Ecto neural progenitor cell (in vitro differentiated cells): Measurements from ENCODE around the gene AHRR.

ENCODE experiments used
- DNase-seq: peaks from one replicate; pipeline ENCODE4 v3.0.0-alpha.2; 2018; ENCODE audit warnings: low spot score

AHRR gene

DNA sequence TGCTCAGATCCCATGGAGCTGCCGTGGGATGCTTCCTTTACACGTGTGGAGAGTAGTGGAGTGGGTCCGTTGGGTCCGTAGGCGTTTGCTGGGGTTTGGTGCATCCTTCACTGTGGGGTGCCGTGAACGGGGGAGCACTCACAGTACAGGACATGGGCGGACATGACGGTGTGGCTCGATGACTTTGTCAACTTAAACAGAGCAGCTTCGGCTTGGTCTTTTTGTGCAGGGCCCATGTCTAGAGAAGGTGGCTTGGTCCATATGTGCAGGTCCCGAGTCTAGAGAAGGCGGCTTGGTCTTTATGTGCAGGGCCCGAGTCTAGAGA lies 95.1 kb downstream of the AHRR start:
- DNase-seq, result no peak

- DNase-seq, result no peak
Observed at GRCh38 chr5:417301-418161, 96.0 kb downstream of the AHRR start.

GRCh38 chr5:418162-419121 lies 96.9 kb downstream of the AHRR start:
- DNase-seq, result no peak

GRCh38 chr5:419970-420369 lies 98.5 kb downstream of the AHRR start:
- DNase-seq, result no peak

GRCh38 chr5:420632-421286 lies 99.2 kb downstream of the AHRR start:
- no peak for DNase-seq

DNA sequence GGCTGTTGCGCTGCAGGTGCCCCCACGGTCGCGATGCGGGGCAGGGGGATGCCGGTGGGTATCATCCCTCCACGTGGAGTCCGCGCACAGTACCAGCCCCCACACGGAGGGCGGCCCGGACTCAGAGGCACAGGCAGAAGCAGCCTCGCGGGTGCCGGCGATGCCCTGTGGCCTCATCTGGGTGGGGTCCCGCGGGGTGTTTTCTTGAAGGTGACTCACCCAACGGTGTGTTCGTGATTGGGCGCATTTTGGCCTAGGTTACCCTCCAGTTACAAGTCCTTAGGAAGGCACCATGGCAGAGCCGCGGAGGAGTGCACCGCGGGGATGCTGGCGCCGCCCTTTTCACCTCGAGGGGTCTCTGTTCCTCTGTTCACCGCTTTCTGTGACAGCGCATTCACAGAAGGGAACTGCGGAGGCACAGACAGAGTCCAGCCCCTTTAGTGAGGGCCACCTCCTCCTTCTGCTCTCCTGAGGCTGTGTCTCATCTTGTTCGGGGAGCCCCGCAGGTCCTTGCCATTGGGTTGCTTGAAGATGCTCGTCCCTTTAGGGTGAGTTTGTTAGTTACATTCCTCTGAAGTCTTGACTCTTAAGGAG lies 99.9 kb downstream of the AHRR start:
- no peak for DNase-seq

- no peak for DNase-seq
Observed at GRCh38 chr5:421901-422300, 100.4 kb downstream of the AHRR start.

- no peak for DNase-seq
Observed at GRCh38 chr5:422323-423232, 101.1 kb downstream of the AHRR start.

DNA sequence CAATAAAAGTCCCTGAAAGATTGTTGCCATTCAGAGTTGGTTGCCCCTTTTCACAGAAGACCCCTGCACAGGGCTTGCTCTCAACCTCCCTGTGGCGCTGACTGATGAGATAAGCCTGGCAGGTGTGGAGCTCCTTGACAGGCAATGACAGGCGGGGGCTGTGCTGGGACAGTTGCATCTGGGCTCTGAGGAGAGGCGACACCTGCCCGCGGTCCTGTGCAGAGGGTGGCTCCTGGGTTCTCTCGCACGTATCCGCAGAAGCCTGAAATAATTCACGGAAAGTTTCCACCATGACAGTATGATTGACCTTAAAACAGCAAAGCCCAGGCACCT lies 101.7 kb downstream of the AHRR start:
- DNase-seq, result no peak

GRCh38 chr5:423626-424261 lies 102.2 kb downstream of the AHRR start:
- no peak for DNase-seq

DNA sequence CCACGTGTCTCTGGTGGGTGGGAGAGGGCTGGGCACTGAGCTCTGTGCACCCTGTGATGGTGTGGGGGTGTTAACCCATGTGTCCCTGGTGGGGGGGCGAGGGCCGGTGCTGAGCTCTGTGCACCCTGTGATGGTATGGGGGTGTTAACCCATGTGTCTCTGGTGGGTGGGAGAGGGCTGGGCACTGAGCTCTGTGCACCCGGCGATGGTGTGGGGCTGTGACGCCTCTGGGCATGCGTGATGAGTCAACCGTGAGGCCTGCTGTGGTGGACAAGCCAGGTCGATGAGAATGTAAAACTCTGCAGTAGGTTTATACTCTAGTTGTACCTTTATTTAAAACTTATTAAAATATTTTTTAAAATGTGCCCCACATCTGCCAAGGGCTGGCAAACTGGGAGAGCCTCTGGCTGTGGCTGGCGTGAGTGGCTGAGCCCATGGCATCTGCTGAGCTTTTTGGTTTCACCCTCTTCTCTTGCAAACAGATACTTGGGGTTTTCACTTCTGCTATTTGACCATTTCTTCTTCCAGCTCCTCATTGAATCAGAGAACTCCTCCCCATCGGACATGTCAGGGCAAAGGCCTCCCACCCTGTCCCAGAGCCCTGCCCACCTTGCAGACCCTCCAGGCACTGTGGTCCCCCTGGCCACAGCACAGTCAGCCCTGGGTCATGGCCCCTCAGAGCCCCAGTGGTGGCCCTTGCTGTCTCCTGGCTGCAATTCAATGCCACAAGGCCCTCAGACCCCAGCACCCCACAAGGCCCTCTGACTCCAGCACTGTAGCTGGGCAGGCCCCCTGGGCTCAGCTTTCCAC lies 103.0 kb downstream of the AHRR start:
- peak; percentile 26 for DNase-seq

DNA sequence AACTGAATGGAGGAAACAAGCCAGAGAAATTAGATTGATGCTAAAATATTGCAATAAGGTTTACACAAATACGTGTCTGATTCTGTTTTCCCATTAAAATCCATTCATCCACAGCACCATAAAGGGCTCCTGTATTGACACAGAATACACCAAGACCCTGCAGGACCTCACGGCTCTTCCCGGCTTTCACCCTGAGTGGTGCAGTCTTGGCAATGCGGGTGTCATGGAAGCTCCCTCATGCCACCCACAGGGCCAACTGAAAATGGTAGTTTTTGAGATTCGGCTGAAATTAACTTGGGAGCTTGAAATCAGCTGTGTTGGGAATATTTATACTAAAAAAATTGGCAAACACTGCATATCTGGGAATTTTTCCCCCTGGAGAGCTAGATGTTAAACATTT lies 104.2 kb downstream of the AHRR start:
- no peak for DNase-seq

GRCh38 chr5:426392-426976 lies 105.0 kb downstream of the AHRR start:
- peak; percentile 4 for DNase-seq

DNA sequence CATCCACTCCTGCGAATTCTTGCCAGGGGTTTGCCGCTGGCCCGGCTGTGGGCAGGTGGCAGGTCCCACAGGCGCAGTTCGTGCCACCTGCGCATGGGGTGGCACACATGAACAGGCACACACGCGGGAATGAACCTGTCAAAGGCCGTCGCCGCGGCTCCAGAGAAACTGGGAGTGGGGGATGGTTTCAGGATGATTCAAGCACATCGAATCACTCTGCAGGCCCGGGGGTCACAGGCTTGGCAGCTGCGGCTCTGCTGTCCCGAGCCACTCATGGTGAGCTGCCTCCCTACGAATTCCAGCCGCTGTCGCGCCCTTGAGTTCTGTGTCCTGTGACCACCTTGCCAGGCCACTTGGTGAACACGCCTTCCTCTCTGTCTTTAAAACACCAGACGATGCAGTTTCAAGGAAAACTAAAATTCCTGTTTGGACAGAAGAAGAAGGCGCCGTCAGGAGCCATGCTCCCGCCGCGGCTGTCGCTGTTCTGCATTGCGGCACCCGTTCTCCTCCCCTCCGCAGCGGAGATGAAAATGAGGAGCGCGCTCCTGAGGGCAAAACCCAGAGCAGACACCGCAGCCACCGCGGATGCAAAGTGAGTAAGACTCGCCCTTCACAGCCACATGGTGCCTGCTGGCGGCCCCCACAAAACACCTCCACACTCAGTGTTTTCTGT lies 106.0 kb downstream of the AHRR start:
- DNase-seq, result peak; percentile 34

GRCh38 chr5:428219-428618 lies 106.7 kb downstream of the AHRR start:
- DNase-seq, result peak; percentile 29

GRCh38 chr5:428754-429452 lies 107.4 kb downstream of the AHRR start:
- DNase-seq, result peak; percentile 38

- DNase-seq, result peak; percentile 36
Observed at GRCh38 chr5:429453-430188, 108.1 kb downstream of the AHRR start.
